Muscle of back (tissue), 13 donors: ENCODE data around the gene NDEL1. TPM values are rescaled to one million over a fixed set of nuclear protein-coding genes. Genes with fewer than 3 reads are reported as not detected.
"Not testable (repeated sequence)": the region's sequence is repeated elsewhere in the genome, so short reads cannot be mapped to it uniquely, and the experiment has no call there.

Source experiments
- DNase-seq, 3 donors: peaks; one replicate each; pipeline versions ENCODE4 v3.0.0 to v3.0.0-alpha.2; 2013
- long read RNA-seq, 9 donors: transcript quantifications; one replicate each; lab custom pipeline, GENCODE V29; 2026
- polyA plus RNA-seq, 10 donors: library from polyadenylated mRNA; unstranded; fragments of 120-200 nt; gene quantifications; one replicate each; pipeline ENCODE4 v1.2.1, GENCODE V29; 2013; ENCODE audit not compliant: insufficient read length in 10 of 10

The NDEL1 gene
- polyA plus RNA-seq, result 10 to 100 TPM; 41.1 to 65.0 (median 52.6) TPM
- long read RNA-seq, donor 1, transcript NDEL1-203 (10 exons, 1,858 nt), result minor isoform, 5 of 19 reads
- long read RNA-seq, donor 1, transcript NDEL1-204 (1 exons, 3,927 nt), result major isoform, 10 of 19 reads
- long read RNA-seq, donor 1, partial matches to known transcripts, result 0 of 19 reads
- long read RNA-seq, donor 1, other reads (novel, unspliced or antisense), result 0 of 19 reads
- long read RNA-seq, donor 2, transcript NDEL1-204 (1 exons, 3,927 nt), result major isoform, 6 of 104 reads
- long read RNA-seq, donor 2, partial matches to known transcripts, result 92 of 104 reads
- long read RNA-seq, donor 2, other reads (novel, unspliced or antisense), result 0 of 104 reads
- long read RNA-seq, donor 3, partial matches to known transcripts, result 0 of 1 reads
- long read RNA-seq, donor 3, other reads (novel, unspliced or antisense), result 0 of 1 reads
- long read RNA-seq, donor 4, transcript NDEL1-201 (9 exons, 2,372 nt), result minor isoform, 5 of 26 reads
- long read RNA-seq, donor 4, transcript NDEL1-203 (10 exons, 1,858 nt), result minor isoform, 5 of 26 reads
- long read RNA-seq, donor 4, transcript NDEL1-204 (1 exons, 3,927 nt), result major isoform, 7 of 26 reads
- long read RNA-seq, donor 4, partial matches to known transcripts, result 6 of 26 reads
- long read RNA-seq, donor 4, other reads (novel, unspliced or antisense), result 0 of 26 reads
- long read RNA-seq, donor 5, transcript NDEL1-204 (1 exons, 3,927 nt), result major isoform, 11 of 26 reads
- long read RNA-seq, donor 5, transcript NDEL1-203 (10 exons, 1,858 nt), result minor isoform, 5 of 26 reads
- long read RNA-seq, donor 5, partial matches to known transcripts, result 5 of 26 reads
- long read RNA-seq, donor 5, other reads (novel, unspliced or antisense), result 0 of 26 reads
- long read RNA-seq, donor 6, transcript NDEL1-204 (1 exons, 3,927 nt), result major isoform, 11 of 24 reads
- long read RNA-seq, donor 6, transcript NDEL1-201 (9 exons, 2,372 nt), result minor isoform, 5 of 24 reads
- long read RNA-seq, donor 6, partial matches to known transcripts, result 8 of 24 reads
- long read RNA-seq, donor 6, other reads (novel, unspliced or antisense), result 0 of 24 reads
- long read RNA-seq, donor 7, transcript NDEL1-204 (1 exons, 3,927 nt), result major isoform, 7 of 7 reads
- long read RNA-seq, donor 7, partial matches to known transcripts, result 0 of 7 reads
- long read RNA-seq, donor 7, other reads (novel, unspliced or antisense), result 0 of 7 reads
- long read RNA-seq, donor 8, transcript NDEL1-204 (1 exons, 3,927 nt), result major isoform, 9 of 44 reads
- long read RNA-seq, donor 8, partial matches to known transcripts, result 28 of 44 reads
- long read RNA-seq, donor 8, other reads (novel, unspliced or antisense), result 0 of 44 reads
- long read RNA-seq, donor 9, partial matches to known transcripts, result 0 of 4 reads
- long read RNA-seq, donor 9, other reads (novel, unspliced or antisense), result 0 of 4 reads

- DNase-seq, result peak; percentile 98 to 99 (median 99)
Observed at GRCh38 chr17:8435245-8436168, at the start of gene NDEL1. Gene NDEL1 (plus strand): TSS chr17:8435884. CDS start chr17:8444272, 8,388 bp downstream.

- no peak for DNase-seq
Observed at GRCh38 chr17:8386841-8387240, 48.8 kb upstream of the NDEL1 start.

GRCh38 chr17:8387914-8388651 lies 47.6 kb upstream of the NDEL1 start:
- DNase-seq, result no peak

GRCh38 chr17:8391711-8392110 lies 44.0 kb upstream of the NDEL1 start:
- DNase-seq, result no peak

GRCh38 chr17:8392274-8392673 lies 43.4 kb upstream of the NDEL1 start:
- no peak for DNase-seq

GRCh38 chr17:8392674-8393469 lies 42.8 kb upstream of the NDEL1 start:
- no peak for DNase-seq

- DNase-seq, result no peak
Observed at GRCh38 chr17:8393470-8394231, 42.0 kb upstream of the NDEL1 start.

GRCh38 chr17:8394497-8394896 lies 41.2 kb upstream of the NDEL1 start:
- not testable (repeated sequence) for DNase-seq

GRCh38 chr17:8397636-8398035 lies 38.0 kb upstream of the NDEL1 start, which contains the start of gene RNF222:
Gene RNF222 (minus strand): TSS chr17:8397827. CDS start chr17:8393461, 4,366 bp downstream.
- no peak for DNase-seq

GRCh38 chr17:8398980-8399379 lies 36.7 kb upstream of the NDEL1 start:
- no peak for DNase-seq

- no peak for DNase-seq
Observed at GRCh38 chr17:8401107-8401506, 34.6 kb upstream of the NDEL1 start.

GRCh38 chr17:8402921-8403536 lies 32.7 kb upstream of the NDEL1 start:
- no peak for DNase-seq

- DNase-seq, result no peak
Observed at GRCh38 chr17:8405499-8406016, 30.1 kb upstream of the NDEL1 start.

GRCh38 chr17:8406174-8406573 lies 29.5 kb upstream of the NDEL1 start:
- no peak for DNase-seq

GRCh38 chr17:8408371-8408770 lies 27.3 kb upstream of the NDEL1 start:
- DNase-seq, result no peak

GRCh38 chr17:8409966-8410882 lies 25.5 kb upstream of the NDEL1 start:
- peak; percentile 87 to 94 (median 93) for DNase-seq
